ENCODE data around the gene FBXO17. TPM values are rescaled to one million over a fixed set of nuclear protein-coding genes. Genes with fewer than 3 reads are reported as not detected.

The FBXO17 gene
- total and polyA plus RNA-seq, 2 of the 13 experiments (the other 11 are each of a cell fraction or from before 2014, with no cell fraction given): 22.1 to 58.7 TPM

DNA sequence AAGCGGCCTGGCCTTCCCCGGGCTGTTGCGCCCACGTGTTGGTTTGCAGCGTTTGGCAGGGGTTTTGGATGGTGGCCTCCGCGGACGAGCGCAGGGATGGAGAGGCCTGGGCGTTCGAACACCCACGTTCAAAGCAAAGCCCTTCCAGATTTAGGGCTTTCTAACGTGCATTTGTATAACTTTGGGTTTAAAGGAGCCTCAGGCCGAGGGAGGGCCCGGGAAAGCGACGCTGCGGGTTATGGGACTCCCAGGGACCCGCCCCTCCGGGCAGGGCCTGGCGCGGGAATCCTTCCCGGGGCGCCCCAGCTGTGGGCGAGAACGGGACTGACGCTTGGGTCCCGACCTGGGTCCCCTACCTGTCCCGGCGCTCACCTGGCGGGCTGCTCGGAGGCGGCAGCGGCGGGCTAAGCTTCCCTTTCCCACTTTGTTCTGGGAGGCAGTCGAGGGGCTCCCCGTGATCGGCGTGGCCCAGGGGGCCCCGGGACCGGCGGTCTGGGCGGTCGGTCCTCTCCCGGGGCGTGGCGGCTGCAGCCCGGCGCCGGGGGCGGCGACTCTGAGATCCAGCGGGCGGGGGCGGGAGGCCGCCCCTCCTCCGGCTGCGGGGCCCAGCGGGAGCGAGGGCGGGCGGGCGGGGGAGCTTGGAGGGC, at the start of gene FBXO17 (continued):
- TF ChIP-seq, protein P1, sequence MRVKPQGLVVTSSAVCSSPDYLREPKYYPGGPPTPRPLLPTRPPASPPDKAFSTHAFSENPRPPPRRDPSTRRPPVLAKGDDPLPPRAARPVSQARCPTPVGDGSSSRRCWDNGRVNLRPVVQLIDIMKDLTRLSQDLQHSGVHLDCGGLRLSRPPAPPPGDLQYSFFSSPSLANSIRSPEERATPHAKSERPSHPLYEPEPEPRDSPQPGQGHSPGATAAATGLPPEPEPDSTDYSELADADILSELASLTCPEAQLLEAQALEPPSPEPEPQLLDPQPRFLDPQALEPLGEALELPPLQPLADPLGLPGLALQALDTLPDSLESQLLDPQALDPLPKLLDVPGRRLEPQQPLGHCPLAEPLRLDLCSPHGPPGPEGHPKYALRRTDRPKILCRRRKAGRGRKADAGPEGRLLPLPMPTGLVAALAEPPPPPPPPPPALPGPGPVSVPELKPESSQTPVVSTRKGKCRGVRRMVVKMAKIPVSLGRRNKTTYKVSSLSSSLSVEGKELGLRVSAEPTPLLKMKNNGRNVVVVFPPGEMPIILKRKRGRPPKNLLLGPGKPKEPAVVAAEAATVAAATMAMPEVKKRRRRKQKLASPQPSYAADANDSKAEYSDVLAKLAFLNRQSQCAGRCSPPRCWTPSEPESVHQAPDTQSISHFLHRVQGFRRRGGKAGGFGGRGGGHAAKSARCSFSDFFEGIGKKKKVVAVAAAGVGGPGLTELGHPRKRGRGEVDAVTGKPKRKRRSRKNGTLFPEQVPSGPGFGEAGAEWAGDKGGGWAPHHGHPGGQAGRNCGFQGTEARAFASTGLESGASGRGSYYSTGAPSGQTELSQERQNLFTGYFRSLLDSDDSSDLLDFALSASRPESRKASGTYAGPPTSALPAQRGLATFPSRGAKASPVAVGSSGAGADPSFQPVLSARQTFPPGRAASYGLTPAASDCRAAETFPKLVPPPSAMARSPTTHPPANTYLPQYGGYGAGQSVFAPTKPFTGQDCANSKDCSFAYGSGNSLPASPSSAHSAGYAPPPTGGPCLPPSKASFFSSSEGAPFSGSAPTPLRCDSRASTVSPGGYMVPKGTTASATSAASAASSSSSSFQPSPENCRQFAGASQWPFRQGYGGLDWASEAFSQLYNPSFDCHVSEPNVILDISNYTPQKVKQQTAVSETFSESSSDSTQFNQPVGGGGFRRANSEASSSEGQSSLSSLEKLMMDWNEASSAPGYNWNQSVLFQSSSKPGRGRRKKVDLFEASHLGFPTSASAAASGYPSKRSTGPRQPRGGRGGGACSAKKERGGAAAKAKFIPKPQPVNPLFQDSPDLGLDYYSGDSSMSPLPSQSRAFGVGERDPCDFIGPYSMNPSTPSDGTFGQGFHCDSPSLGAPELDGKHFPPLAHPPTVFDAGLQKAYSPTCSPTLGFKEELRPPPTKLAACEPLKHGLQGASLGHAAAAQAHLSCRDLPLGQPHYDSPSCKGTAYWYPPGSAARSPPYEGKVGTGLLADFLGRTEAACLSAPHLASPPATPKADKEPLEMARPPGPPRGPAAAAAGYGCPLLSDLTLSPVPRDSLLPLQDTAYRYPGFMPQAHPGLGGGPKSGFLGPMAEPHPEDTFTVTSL (CRISPR knock-in tag; IDR thresholded peaks at IDR 0.05; ENCODE audit: borderline replicate concordance): no peak
- TF ChIP-seq MEIS1 (CRISPR knock-in tag; IDR thresholded peaks at IDR 0.05; ENCODE audit: borderline replicate concordance) (no peak), ATF7 (IDR thresholded peaks at IDR 0.05) (no peak), ATF7 (CRISPR knock-in tag; IDR thresholded peaks at IDR 0.05) (no peak), ATF7-NPFF (CRISPR knock-in tag; IDR thresholded peaks at IDR 0.05; ENCODE audit: low read depth) (no peak; the same call in 1 of the 2 replicates), ZNF878 (CRISPR knock-in tag; IDR thresholded peaks at IDR 0.05) (0 out of 2 replicates have a peak, but pooled peaks have one; percentile 20), ZNF552 (CRISPR knock-in tag; IDR thresholded peaks at IDR 0.05; ENCODE audit: borderline replicate concordance) (no peak), NFRKB (IDR thresholded peaks at IDR 0.05) (no peak), ZFP37 (CRISPR knock-in tag; IDR thresholded peaks at IDR 0.05; ENCODE audit: borderline replicate concordance) (0 out of 2 replicates have a peak, but pooled peaks have one; percentile 12), MBNL3 (CRISPR knock-in tag; conservative IDR thresholded peaks at IDR 0.05) (no peak), ATAD3A (CRISPR knock-in tag; IDR thresholded peaks at IDR 0.05) (no peak), ZNF260 (CRISPR knock-in tag; IDR thresholded peaks at IDR 0.05; ENCODE audit: borderline replicate concordance, low read depth) (no peak), DNMT1 (CRISPR knock-in tag; IDR thresholded peaks at IDR 0.05) (no peak), CHCHD3 (CRISPR knock-in tag; IDR thresholded peaks at IDR 0.05) (no peak), IKZF1 (IDR thresholded peaks at IDR 0.05) (no peak), ZNF432 (CRISPR knock-in tag; IDR thresholded peaks at IDR 0.05; ENCODE audit: borderline replicate concordance) (no peak), RBM39 (IDR thresholded peaks at IDR 0.05; ENCODE audit: low read depth, low read length, poor library complexity, severe bottlenecking) (peak; percentile 70), NCOA2 (CRISPR knock-in tag; IDR thresholded peaks at IDR 0.05) (no peak), RAD21 (CRISPR knock-in tag; IDR thresholded peaks at IDR 0.05) (no peak), HIVEP1 (CRISPR knock-in tag; IDR thresholded peaks at IDR 0.05) (peak; percentile 75), CBX2 (IDR thresholded peaks at IDR 0.05; ENCODE audit: low read depth, low read length) (no peak), CBX2 (CRISPR knock-in tag; IDR thresholded peaks at IDR 0.05; ENCODE audit: low read depth) (no peak), NR2C2 (CRISPR knock-in tag; IDR thresholded peaks at IDR 0.05; ENCODE audit: borderline replicate concordance) (no peak), FOXM1 (CRISPR knock-in tag; IDR thresholded peaks at IDR 0.05) (no peak), THYN1 (CRISPR knock-in tag; IDR thresholded peaks at IDR 0.05; ENCODE audit: borderline replicate concordance, low read depth) (no peak)
- TF ChIP-seq, protein P2, sequence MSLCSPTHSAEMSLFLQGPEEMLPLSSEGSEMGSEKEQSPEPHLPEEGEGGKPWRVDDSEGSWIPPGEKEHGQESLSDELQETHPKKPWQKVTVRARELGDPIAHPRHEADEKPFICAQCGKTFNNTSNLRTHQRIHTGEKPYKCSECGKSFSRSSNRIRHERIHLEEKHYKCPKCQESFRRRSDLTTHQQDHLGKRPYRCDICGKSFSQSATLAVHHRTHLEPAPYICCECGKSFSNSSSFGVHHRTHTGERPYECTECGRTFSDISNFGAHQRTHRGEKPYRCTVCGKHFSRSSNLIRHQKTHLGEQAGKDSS (CRISPR knock-in tag; IDR thresholded peaks at IDR 0.05; ENCODE audit: borderline replicate concordance, low read depth): no peak; the same call in 1 of the 2 replicates
